CD4-positive, alpha-beta T cell treated with Interleukin-6 at 100 ng/mL for 8 hours (primary cell): Measurements from ENCODE around the gene TBC1D22A.

Experiments used
- DNase-seq: peaks from one replicate; pipeline ENCODE4 v3.0.0-alpha.2; 2020; ENCODE audit warnings: mixed read lengths, low spot score

TBC1D22A gene

DNA sequence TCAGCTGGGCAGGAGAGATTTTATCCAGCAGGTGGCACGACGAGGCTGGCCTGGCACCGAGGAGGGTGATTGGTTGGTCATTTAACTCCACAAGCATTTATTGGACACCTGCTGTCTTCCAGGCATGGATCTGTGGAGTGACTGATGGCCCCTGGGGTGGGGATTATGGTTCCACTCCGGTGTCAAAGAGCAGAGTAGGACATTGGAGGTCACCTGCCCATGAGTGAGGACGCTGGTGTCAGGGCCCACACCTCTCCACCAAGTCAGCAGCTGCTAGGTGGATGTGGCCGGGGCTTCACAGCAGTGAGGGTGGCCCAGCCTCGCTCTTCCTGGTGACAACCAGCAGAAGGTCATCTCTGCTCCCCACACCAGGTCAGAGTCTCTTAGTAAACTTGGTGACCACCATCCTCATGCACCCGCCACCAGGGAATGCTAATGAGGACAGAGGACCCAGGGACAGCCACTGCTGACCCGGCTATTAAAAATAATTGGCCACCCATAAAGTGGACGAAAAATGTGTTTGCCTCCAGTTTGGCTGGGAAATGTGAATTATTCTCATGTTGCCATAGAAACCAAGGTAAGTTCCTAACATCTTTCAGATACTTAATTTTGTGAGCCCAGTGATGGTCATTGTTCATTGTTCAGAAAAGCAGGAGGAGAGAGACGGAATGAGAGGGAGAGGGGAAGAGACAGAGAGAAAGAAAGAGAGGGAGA is 428.7 kb downstream of the TBC1D22A start:
- no peak for DNase-seq

- no peak for DNase-seq
Observed at GRCh38 chr22:47191671-47192650, 429.5 kb downstream of the TBC1D22A start.

- DNase-seq: no peak
Observed at GRCh38 chr22:47192651-47193437, 430.4 kb downstream of the TBC1D22A start.

DNA sequence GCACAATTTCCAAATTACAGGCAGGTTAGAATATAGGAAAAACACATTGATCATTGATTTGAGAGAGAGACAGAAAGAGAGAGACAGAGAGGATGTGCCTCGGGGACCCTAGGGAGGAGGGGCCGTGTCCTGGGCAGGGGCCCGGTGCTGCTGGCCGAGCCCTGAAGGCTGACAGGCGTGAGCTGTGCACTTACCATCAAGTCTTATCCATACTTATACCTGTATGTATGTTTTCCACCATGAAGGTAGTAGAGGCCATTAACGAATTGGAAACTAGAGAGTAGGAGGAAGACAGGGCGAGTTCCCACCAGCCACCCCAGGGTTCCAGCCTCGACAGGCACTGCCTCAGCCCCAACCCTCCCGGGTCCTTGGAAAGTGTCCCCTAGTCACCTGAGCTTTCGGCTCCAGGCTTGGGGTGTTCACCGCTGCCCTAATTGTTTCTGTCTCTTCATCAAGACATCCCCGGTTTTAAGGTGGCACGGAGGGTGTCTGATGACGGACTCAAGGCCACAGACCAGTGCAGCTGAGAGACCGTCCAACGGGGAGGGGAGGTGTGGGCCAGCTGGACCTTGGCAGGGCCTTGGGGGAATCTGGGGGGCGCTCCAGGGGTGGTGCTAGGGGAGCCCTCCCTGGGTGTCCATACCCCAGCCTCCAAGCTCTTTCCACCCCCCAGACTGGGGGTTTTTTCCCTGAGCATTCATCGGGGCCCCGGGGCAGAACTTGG is 431.3 kb downstream of the TBC1D22A start:
- DNase-seq: no peak

DNA sequence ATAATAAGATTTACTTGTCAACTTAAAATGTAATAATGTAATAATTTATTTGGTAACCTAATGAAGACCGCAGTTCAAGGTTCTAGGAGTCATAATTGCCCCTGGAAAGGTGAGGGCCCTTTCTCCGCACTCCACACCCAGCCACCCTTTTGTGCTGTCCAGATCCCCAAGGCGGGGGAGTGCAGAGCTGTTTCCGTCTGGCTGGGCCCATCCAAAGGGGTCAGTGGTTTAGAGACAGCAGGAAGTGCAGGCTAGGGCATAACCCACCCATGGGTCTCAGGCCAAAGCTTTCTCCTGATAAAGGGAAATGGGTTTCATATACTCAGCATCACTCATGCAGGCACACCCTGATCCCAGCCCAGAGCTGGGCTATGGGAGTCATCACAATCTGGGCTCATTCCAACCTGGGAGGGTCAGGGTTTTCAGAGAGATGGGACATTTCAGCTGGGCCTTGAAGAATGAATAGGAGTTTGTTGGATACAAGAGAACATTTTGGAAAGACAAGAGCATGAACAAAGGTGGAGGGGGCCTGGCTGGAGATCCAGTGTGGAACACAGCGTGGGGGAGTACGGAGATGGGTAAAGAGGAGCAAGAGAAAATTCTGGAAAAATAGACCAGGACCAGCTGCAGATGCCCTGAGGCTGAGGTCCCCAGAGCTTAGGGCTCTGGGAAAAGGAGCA is 432.2 kb downstream of the TBC1D22A start:
- DNase-seq: no peak

DNA sequence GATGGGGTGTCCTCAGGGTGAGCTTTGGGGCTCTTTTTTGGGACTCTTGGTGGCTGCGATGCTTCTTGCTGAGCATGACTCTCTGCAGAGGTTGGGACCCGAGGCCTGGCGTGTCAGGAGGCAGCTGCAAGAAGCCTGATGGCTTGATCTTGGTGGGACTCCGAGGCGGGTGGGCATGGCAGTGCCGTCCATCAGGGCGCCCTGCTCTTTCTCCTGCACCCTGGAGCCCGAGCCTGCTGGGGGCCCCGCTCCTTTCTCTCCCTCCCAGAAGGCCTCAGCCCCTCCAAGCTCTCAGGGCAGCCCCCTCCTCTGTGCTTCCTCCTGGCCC is 432.7 kb downstream of the TBC1D22A start:
- DNase-seq: no peak

- no peak for DNase-seq
Observed at GRCh38 chr22:47195484-47196165, 433.2 kb downstream of the TBC1D22A start.

GRCh38 chr22:47196166-47196849 is 433.9 kb downstream of the TBC1D22A start:
- DNase-seq: no peak

GRCh38 chr22:47196881-47197772 is 434.7 kb downstream of the TBC1D22A start:
- no peak for DNase-seq

DNA sequence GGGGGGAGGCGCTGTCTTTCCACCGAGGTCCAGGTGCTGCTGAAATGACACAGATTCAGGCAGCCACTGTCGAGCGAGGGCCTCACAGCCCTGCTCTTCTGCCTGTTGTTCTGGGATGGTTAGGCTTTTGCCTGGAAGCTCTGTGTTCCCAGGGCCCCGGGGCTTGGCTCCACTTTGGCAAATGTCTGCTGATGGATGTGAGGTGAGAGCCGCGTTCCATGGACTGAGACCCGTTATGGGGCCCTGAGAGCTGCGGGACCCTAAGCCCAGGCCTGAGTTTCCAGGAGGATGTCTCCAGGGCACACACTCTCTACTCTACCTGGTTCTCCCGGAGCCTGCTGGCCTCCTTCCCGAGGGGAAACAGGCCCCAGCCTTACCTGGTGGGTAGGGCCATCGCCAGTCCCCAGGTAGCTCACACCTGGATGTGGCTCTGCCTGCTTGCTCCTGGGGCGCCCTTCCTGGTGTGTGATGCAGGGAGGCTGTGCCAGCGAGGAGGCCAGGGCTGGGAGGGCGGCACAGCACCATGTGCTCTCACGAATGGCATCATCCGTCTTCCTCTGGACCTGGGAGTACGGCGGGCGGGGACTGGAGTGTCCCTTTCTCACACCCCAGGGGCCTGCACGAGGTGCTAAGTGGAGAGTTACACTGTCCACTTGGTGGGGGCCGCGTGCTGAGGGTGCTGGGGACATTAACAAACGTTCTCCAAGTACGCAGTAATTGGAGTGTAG is 435.5 kb downstream of the TBC1D22A start:
- DNase-seq: no peak

DNA sequence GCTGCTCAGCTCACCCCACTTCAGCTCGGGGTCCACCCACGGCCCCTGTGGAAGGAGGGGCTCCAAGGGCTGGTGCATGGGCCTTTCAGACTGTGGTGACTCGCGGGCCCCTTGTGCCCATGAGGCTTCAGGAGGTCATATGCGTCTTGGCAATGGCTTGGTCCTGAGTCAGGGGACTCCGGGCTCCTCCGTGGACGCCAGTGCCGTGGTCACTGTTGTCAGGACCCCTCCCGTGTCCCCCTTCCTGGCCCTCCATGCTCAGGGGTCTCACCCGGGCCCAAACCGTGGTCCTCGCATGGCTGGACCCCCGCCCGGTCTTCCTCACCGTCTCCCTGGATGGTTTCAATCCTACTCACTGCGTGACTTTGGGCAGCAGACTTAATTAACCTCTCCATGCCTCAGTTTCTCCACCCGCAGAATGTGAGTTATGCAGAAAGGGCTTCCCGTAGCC is 436.4 kb downstream of the TBC1D22A start:
- no peak for DNase-seq

- DNase-seq: no peak
Observed at GRCh38 chr22:47199261-47199978, 437.0 kb downstream of the TBC1D22A start.

GRCh38 chr22:47199979-47200272 is 437.5 kb downstream of the TBC1D22A start:
- no peak for DNase-seq

- no peak for DNase-seq
Observed at GRCh38 chr22:47200273-47201051, 438.0 kb downstream of the TBC1D22A start.

DNA sequence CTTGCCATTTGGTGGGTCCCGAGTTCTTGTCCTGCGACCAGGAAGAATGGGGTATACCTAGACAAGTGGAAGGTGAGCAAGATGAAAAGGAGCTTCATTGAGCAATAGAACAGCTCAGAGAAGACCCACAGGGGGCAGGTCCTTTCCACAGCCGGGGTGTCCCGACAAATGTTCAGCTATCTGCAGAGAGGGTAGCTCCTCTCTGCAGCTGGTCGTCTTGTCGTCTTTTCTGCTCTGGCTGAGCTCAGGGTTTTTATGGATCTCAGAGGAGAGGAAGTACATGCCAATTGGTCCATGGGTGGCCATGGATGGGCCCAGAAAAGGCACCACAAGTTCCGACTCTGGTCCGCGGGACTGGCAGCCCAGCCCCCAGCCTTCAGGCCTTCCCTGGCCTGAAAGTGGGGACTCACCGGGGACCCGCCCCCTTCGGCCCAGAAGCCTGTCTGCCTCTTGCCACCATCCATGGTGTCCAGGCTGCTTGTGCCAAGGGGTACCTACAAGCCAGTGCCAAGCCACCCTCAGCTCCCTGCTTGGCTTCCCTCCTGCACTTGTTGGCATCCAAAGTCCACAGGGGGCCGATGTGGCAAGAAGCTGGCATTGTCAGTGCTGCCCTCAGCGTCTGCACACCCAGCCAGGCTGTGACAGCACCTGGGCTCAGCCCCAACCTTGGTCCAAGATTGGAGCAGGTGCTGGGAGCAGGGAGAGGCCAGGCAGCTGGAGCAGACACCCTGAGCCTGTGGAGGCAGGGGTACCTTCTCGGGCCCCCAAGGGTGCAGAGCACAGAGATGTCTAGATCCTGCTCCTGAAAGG is 438.9 kb downstream of the TBC1D22A start:
- DNase-seq: no peak
